Measurements from ENCODE around the gene ANO1.

Gene ANO1

DNA sequence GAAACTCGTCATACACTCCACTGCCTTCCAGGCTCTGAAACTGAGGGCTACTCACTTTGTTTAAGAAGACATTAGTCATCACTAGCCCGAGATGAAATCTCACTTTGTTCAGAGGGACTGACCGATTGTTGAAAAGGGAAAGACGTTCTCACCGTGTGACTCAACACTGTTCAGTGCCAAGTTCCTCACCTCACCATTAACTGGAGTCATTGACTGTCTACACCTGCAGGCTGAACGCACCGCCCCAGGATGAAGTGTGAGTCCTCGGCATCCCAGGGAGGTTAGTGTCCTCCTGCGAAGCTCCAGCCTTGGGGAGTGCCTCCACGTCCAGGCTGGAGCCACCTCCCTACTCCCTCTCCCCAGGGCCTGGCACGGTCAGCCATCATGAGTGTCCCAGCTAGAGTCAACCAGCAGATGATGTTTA, 155.4 kb downstream of the ANO1 start:
- no peak overlapping the region for H3K27ac ChIP-seq (ENCODE audit: low read length)
- H3K9ac ChIP-seq (ENCODE audit: low read length in 2 of 2) = no peak overlapping the region
- H3K27me3 ChIP-seq (ENCODE audit: control insufficient read depth in 1 of 2, insufficient read depth in 2 of 2, low read length in 2 of 2) = no peaks in the 10 kb centered on the region
- no peak overlapping the region for H3K4me3 ChIP-seq (ENCODE audit: low read length in 2 of 2)
- H3K9me3 ChIP-seq (ENCODE audit: control insufficient read depth in 2 of 2, low read length in 2 of 2) = no peaks in the 10 kb centered on the region
- H3K36me3 ChIP-seq (ENCODE audit: control insufficient read depth in 2 of 2, insufficient read depth in 2 of 2, low read length in 2 of 2) = no peaks in the 10 kb centered on the region
- no peaks in the 10 kb centered on the region for H3K4me1 ChIP-seq (ENCODE audit: control insufficient read depth, insufficient read depth, low read length)

DNA sequence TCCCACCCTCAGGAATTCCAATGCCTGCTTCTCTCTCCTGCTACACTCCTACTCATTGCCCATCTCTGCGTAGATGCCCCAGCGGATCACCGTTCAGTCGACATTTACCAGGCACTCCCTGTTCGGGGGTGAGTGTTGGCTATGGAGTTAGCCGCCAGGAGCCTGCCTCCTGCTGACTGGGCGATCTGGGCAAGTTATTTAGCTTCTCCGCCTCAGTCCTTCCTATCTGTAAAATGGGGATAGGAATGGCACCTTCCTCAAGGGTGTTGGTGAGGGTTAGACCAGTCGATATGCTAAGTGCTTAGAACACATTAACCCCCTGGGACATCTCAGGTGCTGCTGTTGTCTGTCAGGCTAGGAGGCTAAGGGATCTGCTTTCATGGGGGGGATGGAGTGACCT, 155.8 kb downstream of the ANO1 start:
- Histone ChIP-seq H3K9ac (ENCODE audit: low read length in 2 of 2) (no peak overlapping the region), H3K4me3 (ENCODE audit: low read length in 2 of 2) (no peak overlapping the region), H3K27ac (ENCODE audit: low read length) (no peak overlapping the region), H3K27me3 (ENCODE audit: control insufficient read depth in 1 of 2, insufficient read depth in 2 of 2, low read length in 2 of 2) (no peaks in the 10 kb centered on the region), H3K36me3 (ENCODE audit: control insufficient read depth in 2 of 2, insufficient read depth in 2 of 2, low read length in 2 of 2) (no peaks in the 10 kb centered on the region), H3K4me1 (ENCODE audit: control insufficient read depth, insufficient read depth, low read length) (no peaks in the 10 kb centered on the region), H3K9me3 (ENCODE audit: control insufficient read depth in 2 of 2, low read length in 2 of 2) (no peaks in the 10 kb centered on the region)

Measured in stomach smooth muscle (tissue), 2 donors.